SKM-1 (cell line): Measurements from ENCODE around the gene SLC2A1.
"Not testable (repeated sequence)": the region's sequence is repeated elsewhere in the genome, so short reads cannot be mapped to it uniquely, and the experiment has no call there.

Experiments used
- DNase-seq: peaks from one replicate; lab custom pipeline; 2025; ENCODE audit not compliant: unreplicated experiment; lab: John Stamatoyannopoulos, UW

The SLC2A1 gene

DNA sequence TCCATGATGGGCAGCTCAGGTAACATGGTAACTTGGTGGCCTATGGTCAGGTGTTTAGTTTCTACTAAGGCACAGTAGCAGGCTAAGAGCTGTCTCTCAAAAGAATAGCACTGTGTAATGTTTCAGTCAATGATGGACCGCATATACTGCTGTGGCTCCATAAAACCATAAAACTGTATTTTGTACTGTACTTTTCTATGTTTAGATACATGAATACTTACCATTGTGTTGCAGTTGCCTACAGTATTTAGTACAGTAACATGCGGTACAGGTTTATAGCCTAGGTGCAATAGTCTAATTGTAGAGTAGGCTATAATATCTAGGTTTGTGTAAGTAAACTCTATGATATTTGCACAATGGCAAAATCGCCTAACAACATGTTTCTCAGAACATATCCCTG, 50.6 kb downstream of the SLC2A1 start:
- no peak for DNase-seq

- no peak for DNase-seq
Observed at GRCh38 chr1:42904434-42904833, 54.2 kb downstream of the SLC2A1 start.

DNA sequence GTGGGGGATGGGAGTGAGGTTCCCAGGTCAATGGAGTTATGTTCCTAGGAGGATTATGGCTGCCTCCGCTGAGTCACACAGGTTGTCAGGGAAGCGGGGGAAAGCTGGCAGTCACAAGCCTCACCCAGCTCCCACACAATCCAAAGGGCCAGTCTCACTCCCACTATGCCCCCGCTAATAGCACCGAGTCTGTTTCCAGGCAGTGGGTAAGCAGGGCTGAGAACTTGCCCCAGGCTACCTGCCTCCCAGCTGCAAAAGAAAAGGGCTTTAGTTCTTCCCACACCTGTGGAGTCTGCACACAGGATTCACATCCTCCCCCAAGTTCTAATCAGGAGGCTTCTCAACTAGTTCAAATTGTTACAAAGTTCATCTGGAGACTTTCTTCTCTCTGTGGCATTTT, 58.7 kb downstream of the SLC2A1 start:
- not testable (repeated sequence) for DNase-seq

DNA sequence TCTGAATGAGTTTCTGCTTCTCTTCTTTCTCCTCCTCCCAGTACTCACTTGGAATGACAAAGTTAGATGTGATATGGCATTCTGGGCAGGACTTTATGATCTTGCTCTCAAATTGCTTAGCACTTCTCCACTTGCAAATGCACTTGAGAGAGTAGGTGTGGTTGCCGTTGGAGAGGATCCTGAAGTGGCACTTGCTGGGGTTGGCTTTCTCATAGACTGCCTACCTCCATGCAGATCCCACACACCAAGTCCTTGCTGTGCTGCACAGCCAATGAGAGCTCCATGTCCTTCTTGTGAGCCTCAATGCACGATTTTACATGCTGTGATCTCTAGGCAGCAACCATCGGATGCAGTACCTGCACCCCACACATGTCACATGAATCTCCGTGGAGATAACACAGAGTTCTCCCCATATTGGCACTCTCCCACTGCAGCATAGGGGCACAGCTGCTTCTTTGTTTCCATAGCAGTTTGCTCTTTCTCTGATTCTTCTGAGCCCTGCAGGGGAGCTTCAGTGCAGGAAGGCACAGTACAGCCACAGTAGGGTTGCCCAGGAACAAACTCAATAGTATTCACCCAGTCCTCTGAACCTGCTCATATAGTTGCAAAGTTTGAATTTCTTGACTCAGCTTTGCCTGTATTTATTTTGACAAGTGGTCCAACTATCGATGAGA, 67.1 kb downstream of the SLC2A1 start:
- DNase-seq, result no peak

DNA sequence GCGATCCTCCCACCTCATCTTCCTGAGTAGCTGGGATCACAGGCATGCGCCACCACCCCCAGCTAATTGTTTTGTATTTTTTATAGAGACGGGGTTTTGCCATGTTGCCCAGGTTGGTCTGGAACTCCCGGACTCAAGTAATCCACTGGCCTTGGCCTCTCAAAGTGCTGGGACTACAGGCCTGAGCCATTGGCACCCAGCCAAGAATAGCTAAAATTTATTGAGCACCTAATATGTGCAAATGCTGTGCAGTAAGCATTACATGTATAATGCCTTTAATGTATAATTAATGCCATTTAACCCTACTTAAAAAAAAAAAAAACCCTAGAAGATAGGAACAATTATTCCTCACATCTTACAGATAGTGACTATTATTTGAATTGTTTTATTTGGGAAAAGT, 69.4 kb downstream of the SLC2A1 start:
- no peak for DNase-seq

- DNase-seq, result no peak
Observed at GRCh38 chr1:42888013-42888633, 70.5 kb downstream of the SLC2A1 start.

DNA sequence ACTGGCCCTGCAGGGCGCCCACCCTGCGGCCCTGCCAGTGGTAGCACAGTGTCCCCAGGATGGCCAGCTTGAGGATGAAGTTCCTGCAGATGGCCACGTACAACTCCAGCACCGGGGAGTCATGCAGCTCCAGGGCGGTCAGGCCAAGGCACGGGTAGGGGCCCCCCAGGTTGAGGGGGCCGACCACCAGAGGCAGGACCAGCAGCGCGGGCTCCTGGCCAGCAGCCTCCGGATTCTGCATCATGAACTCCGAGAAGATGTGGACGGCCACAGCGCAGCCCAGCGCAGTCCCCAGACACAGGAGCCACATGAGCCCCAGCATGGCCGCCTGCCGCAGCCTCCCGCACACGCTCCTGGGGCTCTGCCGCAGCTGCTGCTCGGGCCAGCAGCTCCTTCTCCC, 71.3 kb downstream of the SLC2A1 start:
- no peak for DNase-seq

DNA sequence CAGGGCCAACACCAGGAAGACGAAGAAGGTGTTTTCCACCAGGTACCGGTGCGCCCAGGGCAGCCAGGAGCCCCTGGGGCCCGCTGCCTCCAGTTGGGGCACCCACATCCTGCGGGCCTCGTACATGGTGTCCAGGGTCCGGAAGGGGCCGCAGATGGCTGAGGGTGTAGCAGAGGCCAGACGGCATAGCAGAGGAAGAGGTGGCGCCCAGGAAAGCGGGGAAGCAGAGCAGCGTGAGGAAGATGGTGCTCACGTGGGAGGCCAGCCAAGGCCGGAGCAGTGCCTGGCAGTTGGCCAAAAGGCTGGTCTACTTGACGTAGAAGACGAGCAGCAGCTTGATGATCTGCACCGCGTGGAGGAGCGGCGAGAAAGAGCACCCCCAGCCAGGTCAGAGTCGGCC, 71.9 kb downstream of the SLC2A1 start:
- no peak for DNase-seq

DNA sequence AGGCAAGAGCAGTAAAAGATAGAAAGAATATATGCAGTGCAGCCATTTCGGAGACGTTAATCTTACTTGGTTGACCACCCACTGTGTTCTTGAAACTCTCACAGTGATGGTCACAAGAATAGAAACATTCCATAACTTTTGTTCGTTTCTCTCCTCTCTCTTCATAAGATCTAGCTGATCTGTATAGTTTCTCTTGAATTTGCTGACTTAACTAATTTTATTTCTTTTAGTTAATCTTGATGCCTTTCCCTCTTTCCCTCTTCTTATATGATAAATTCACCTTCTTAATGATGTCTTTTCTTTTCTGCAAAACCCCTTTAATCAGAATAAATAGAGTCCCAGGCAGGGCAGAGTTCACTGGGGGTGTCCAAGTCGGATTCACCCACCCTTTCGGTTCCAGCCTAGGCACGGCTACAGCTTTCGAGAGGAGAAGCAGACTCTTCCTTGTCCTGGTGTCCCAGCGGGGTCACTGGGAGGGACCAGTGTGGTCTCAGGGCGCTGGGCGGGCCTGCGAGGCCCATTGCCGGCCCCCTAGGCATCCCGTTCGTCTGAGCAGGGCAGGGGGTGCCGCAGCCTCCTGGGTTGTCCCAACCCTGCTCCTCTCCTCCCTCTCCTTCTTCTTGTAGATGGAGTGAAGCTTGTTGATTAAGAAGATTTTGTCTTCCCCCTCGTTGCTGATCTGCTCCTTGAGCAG, 72.5 kb downstream of the SLC2A1 start:
- DNase-seq, result no peak

- no peak for DNase-seq
Observed at GRCh38 chr1:42880384-42880783, 78.3 kb downstream of the SLC2A1 start.

- no peak for DNase-seq
Observed at GRCh38 chr1:42877380-42877779, 81.3 kb downstream of the SLC2A1 start.

- no peak for DNase-seq
Observed at GRCh38 chr1:42876009-42876408, 82.7 kb downstream of the SLC2A1 start.
